GM23338 (cell line): ENCODE results near the gene SAMD13.

Experiments
- CTCF ChIP-seq, 2 experiments: fragments of 200-600 bp in 1 of 2; sonication (generic) in 1 of 2; conservative IDR thresholded peaks; 2 replicates each; pipeline versions ENCODE4 v1.5.1 to v1.6.1; 2016 to 2017; ENCODE audit warnings: antibody characterized with exemption in 2 of 2, low read depth in 2 of 2, mild to moderate bottlenecking in 2 of 2, moderate library complexity in 1 of 2
- ETS1 ChIP-seq: IDR thresholded peaks from 2 replicates; pipeline ENCODE4 v1.6.1; 2016; ENCODE audit warnings: antibody characterized with exemption
- EZH2 ChIP-seq: fragments of 200-600 bp; sonication (generic); IDR thresholded peaks from one replicate; pipeline ENCODE4 v1.8.0; 2017; ENCODE audit warnings: antibody characterized with exemption, mild to moderate bottlenecking, low read depth; ENCODE audit not compliant: unreplicated experiment
- EZH2phosphoT487 ChIP-seq: fragments of 200-600 bp; sonication (generic); IDR thresholded peaks from one replicate; pipeline ENCODE4 v1.8.1; 2018; ENCODE audit warnings: antibody characterized with exemption; ENCODE audit not compliant: unreplicated experiment
- JUNB ChIP-seq: IDR thresholded peaks from one replicate; pipeline ENCODE4 v1.6.1; 2016; ENCODE audit warnings: antibody characterized with exemption; ENCODE audit not compliant: unreplicated experiment
- POLR2AphosphoS5 ChIP-seq: IDR thresholded peaks from 2 replicates; pipeline ENCODE4 v1.6.1; 2016; ENCODE audit warnings: antibody characterized with exemption, low read depth
- REST ChIP-seq: IDR thresholded peaks from one replicate; pipeline ENCODE4 v1.6.1; 2018; ENCODE audit warnings: antibody characterized with exemption; ENCODE audit not compliant: unreplicated experiment

DNA sequence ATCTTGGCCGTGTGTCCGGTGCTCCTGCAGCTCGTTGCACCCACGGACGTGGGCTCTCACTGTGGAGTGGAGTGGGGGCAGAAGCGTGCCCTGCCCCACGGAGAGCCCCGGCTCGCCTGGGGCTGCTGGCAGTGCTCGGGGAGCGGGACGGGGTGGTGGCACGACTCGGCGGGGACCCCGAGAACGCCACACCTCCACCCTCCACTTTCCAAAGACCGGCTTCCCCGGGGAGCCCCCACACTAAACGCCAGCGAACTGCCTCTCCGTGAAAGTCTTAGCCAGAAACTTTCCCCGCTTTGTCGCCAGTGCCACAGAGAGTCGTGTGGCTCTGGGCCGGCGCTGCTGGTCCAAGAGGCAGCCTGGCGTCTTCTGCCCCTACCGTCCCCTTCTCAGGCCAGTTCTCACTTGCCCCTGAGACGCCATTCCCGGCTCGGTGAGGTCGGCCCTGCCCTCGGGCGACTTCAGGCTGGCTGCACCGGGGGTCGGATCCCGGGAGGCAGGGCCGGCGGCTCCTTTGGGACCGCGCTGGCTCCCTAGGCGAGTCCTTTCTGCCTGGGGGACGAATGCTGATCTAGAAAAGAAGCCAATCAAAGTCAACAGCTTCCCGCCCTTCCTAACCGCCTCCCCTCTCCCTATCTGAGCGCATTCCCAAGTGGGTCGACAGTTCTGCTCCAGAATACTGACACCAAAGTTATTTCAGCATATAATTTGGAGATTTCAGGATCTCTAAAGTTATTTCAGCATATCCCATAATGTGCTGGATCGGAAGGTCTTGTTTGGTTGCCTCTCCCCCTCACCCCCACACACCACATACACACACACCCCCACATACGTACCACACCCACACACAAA, 2.6 kb upstream of the SAMD13 start:
- no peak for TF ChIP-seq EZH2phosphoT487
- TF ChIP-seq EZH2: no peak
- TF ChIP-seq ETS1: no peak
- TF ChIP-seq CTCF (conservative IDR thresholded peaks at IDR 0.05; ENCODE audit: low read depth in 2 of 2): no peak
- TF ChIP-seq POLR2AphosphoS5: no peak
- no peak for TF ChIP-seq REST
- TF ChIP-seq JUNB: no peak
